Panc1 (cell line): ENCODE results near the gene ADGRV1.

Source experiments
- CTCF ChIP-seq: fragments of 450-650 bp; IDR thresholded peaks from 2 replicates; pipeline ENCODE4 v1.5.1; 2017; ENCODE audit warnings: mild to moderate bottlenecking
- POLR2AphosphoS5 ChIP-seq: IDR thresholded peaks from 2 replicates; pipeline ENCODE4 v1.6.1; 2012; ENCODE audit warnings: mild to moderate bottlenecking, low read depth, low read length, moderate library complexity
- REST ChIP-seq, 2 experiments: IDR thresholded peaks; 2 replicates each; pipeline ENCODE4 v1.6.1; 2011 to 2012; ENCODE audit warnings: low read depth in 2 of 2, control low read depth in 1 of 2, low read length in 1 of 2, mild to moderate bottlenecking in 1 of 2, moderate library complexity in 1 of 2; ENCODE audit not compliant: insufficient read depth in 1 of 2
- TCF7L2 ChIP-seq: IDR thresholded peaks from 2 replicates; pipeline ENCODE4 v1.6.1; 2011; ENCODE audit warnings: mild to moderate bottlenecking, low read depth, low read length, inconsistent platforms

- TF ChIP-seq CTCF (no peak), POLR2AphosphoS5 (no peak), TCF7L2 (no peak), REST (IDR thresholded peaks at IDR 0.05; ENCODE audit: insufficient read depth in 1 of 2, low read depth in 2 of 2, low read length in 1 of 2) (no peak)
Measured at GRCh38 chr5:91119217-91119616, 560.6 kb downstream of the ADGRV1 start.
